Esophagus muscularis mucosa (tissue), 3 donors: ENCODE data around the gene PAX3.

Experiments used
- POLR2A ChIP-seq: fragments of 450-650 bp; IDR thresholded peaks from one replicate; pipeline ENCODE4 v1.6.1; 2017; ENCODE audit warnings: antibody characterized with exemption, moderate library complexity, mild to moderate bottlenecking, low read depth
- TF ChIP-seq, protein P1 (sequence below), 3 experiments: fragments of 200-600 bp in 2 of 3; fragments of 450-650 bp in 1 of 3; sonication (generic) in 2 of 3; IDR thresholded peaks; one replicate each; pipeline ENCODE4 v1.5.1; 2017 to 2019; ENCODE audit warnings: antibody characterized with exemption in 3 of 3, mild to moderate bottlenecking in 2 of 3, moderate library complexity in 1 of 3

DNA sequence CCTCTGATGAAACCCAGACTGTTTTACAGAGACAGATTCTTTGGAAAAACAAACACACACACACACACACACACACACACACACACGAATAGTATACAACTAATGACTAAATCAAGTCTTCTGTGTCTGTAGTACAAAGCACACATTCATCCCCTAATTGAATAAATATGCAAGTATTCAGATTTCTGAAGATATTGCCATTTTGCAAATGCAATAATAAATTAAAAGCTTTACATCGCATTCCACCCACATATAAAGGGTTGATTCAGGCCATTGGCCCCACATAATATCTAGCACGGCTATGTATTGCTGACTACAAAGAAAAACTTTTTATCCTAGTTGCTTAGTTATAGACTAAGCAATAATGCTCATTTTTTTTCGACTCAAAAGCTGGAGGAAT, 86.2 kb downstream of the PAX3 start:
- TF ChIP-seq, protein P1, sequence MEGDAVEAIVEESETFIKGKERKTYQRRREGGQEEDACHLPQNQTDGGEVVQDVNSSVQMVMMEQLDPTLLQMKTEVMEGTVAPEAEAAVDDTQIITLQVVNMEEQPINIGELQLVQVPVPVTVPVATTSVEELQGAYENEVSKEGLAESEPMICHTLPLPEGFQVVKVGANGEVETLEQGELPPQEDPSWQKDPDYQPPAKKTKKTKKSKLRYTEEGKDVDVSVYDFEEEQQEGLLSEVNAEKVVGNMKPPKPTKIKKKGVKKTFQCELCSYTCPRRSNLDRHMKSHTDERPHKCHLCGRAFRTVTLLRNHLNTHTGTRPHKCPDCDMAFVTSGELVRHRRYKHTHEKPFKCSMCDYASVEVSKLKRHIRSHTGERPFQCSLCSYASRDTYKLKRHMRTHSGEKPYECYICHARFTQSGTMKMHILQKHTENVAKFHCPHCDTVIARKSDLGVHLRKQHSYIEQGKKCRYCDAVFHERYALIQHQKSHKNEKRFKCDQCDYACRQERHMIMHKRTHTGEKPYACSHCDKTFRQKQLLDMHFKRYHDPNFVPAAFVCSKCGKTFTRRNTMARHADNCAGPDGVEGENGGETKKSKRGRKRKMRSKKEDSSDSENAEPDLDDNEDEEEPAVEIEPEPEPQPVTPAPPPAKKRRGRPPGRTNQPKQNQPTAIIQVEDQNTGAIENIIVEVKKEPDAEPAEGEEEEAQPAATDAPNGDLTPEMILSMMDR (IDR thresholded peaks at IDR 0.05) = no peak
- TF ChIP-seq POLR2A = no peak
